IMR-90 (cell line): ENCODE measurements around the gene PIR. TPM values are rescaled to one million over a fixed set of nuclear protein-coding genes. Genes with fewer than 3 reads are reported as not detected.

Experiments
- ATAC-seq: fragments of 200-7000 bp; cut with Tn5 transposase; 2 replicates; pipeline ENCODE4 v1.9.1; 2020; ENCODE audit warnings: low read depth, mild to moderate bottlenecking, moderate library complexity
- BruUV-seq: library from RNA; stranded (reverse); fragments of 400-500 nt; replicated peaks from 2 replicates; lab custom pipeline; 2021; lab: Mats Ljungman, UMichigan
- CTCF ChIA-PET: fragments of 300-600 bp; formaldehyde crosslinking; extraction: SDS; loops from one replicate; lab custom pipeline; 2021; ENCODE audit warnings: antibody characterized with exemption; lab: Yijun Ruan, JAX
- POLR2A ChIA-PET: fragments of 300-600 bp; sonication (Branson Sonifier 250); formaldehyde crosslinking; loops from one replicate; lab custom pipeline; 2022; ENCODE audit warnings: antibody characterized with exemption; ENCODE audit not compliant: unreplicated experiment; lab: Charles Lee
- DNase-seq: peaks from one replicate; pipeline ENCODE4 v3.0.0; 2013
- H2AFZ ChIP-seq: replicated peaks from 2 replicates; pipeline ENCODE3; 2013; ENCODE audit warnings: low read length, mild to moderate bottlenecking; ENCODE audit not compliant: poor library complexity
- H2AK5ac ChIP-seq: 2 replicates; pipeline ENCODE4 v1.6.1; 2013; ENCODE audit warnings: low read depth, low read length, inconsistent platforms
- H2AK9ac ChIP-seq: replicated peaks from 2 replicates; pipeline ENCODE3; 2013; ENCODE audit warnings: mild to moderate bottlenecking, low read depth, low read length, moderate library complexity; ENCODE audit not compliant: poor library complexity
- H2BK120ac ChIP-seq: 2 replicates; pipeline ENCODE4 v1.6.1; 2013; ENCODE audit warnings: low read depth, low read length, inconsistent platforms
- H2BK15ac ChIP-seq: 3 replicates; pipeline ENCODE4 v1.6.1; 2013; ENCODE audit warnings: low read depth, low read length, inconsistent platforms
- H2BK20ac ChIP-seq: 2 replicates; pipeline ENCODE4 v1.6.1; 2013; ENCODE audit warnings: low read depth, mild to moderate bottlenecking, inconsistent platforms, low read length, moderate library complexity
- H2BK5ac ChIP-seq: 2 replicates; pipeline ENCODE4 v1.6.1; 2013; ENCODE audit warnings: mild to moderate bottlenecking, low read depth, low read length, inconsistent platforms; ENCODE audit not compliant: poor library complexity, severe bottlenecking
- H3K14ac ChIP-seq: replicated peaks from 2 replicates; pipeline ENCODE4 v1.6.1; 2013; ENCODE audit warnings: low read depth, low read length, inconsistent platforms
- H3K18ac ChIP-seq: 2 replicates; pipeline ENCODE4 v1.6.1; 2013; ENCODE audit warnings: low read depth, low read length, control low read depth
- H3K23ac ChIP-seq: 2 replicates; pipeline ENCODE4 v1.6.1; 2013; ENCODE audit warnings: low read depth, low read length, inconsistent platforms
- H3K27ac ChIP-seq: 2 replicates; pipeline ENCODE4 v1.5.1; 2013; ENCODE audit warnings: mild to moderate bottlenecking, control low read depth, low read length; ENCODE audit not compliant: insufficient read depth
- H3K27me3 ChIP-seq: 2 replicates; pipeline ENCODE4 v1.6.1; 2013; ENCODE audit warnings: low read length; ENCODE audit not compliant: control insufficient read depth, insufficient read depth
- H3K36me3 ChIP-seq: 2 replicates; pipeline ENCODE4 v1.6.1; 2013; ENCODE audit warnings: low read length, mixed read lengths; ENCODE audit not compliant: control insufficient read depth, insufficient read depth
- H3K4ac ChIP-seq: 2 replicates; pipeline ENCODE4 v1.6.1; 2013; ENCODE audit warnings: low read depth, low read length, inconsistent platforms
- H3K4me1 ChIP-seq: 2 replicates; pipeline ENCODE4 v1.6.1; 2013; ENCODE audit warnings: low read length, mixed read lengths; ENCODE audit not compliant: control insufficient read depth, insufficient read depth
- H3K4me2 ChIP-seq: 2 replicates; pipeline ENCODE4 v1.6.1; 2013; ENCODE audit warnings: low read depth, mild to moderate bottlenecking, control low read depth, low read length, moderate library complexity
- H3K4me3 ChIP-seq: 2 replicates; pipeline ENCODE4 v1.5.1; 2013; ENCODE audit warnings: low read depth, mild to moderate bottlenecking, control low read depth, low read length, moderate library complexity; ENCODE audit not compliant: insufficient read depth
- H3K56ac ChIP-seq: 2 replicates; pipeline ENCODE4 v1.6.1; 2013; ENCODE audit warnings: low read length, inconsistent platforms; ENCODE audit not compliant: insufficient read depth; ENCODE audit errors: extremely low read depth
- H3K79me1 ChIP-seq, 2 experiments: 2 replicates each; pipeline ENCODE4 v1.6.1; 2013; ENCODE audit warnings: low read length in 2 of 2, inconsistent platforms in 1 of 2, low read depth in 1 of 2
- H3K9ac ChIP-seq: 2 replicates; pipeline ENCODE4 v1.6.1; 2013; ENCODE audit warnings: low read depth, low read length, control low read depth
- H3K9me1 ChIP-seq: 2 replicates; pipeline ENCODE4 v1.6.1; 2013; ENCODE audit warnings: low read length, inconsistent platforms; ENCODE audit not compliant: insufficient read depth
- H3K9me3 ChIP-seq: 2 replicates; pipeline ENCODE4 v1.6.1; 2013; ENCODE audit warnings: low read length; ENCODE audit not compliant: control insufficient read depth, insufficient read depth
- H4K20me1 ChIP-seq: 2 replicates; pipeline ENCODE4 v1.6.1; 2013; ENCODE audit warnings: low read length, inconsistent platforms; ENCODE audit not compliant: insufficient read depth
- H4K5ac ChIP-seq: 2 replicates; pipeline ENCODE4 v1.6.1; 2013; ENCODE audit warnings: mild to moderate bottlenecking, low read depth, low read length, control low read depth
- H4K8ac ChIP-seq, 2 experiments: 2 replicates each; pipeline ENCODE4 v1.6.1; 2013; ENCODE audit warnings: low read depth in 2 of 2, low read length in 2 of 2, control low read depth in 1 of 2, inconsistent platforms in 1 of 2
- H4K91ac ChIP-seq: 2 replicates; pipeline ENCODE4 v1.6.1; 2013; ENCODE audit warnings: low read depth, low read length, inconsistent platforms; ENCODE audit not compliant: insufficient read depth
- MXI1 ChIP-seq: IDR thresholded peaks from 2 replicates; pipeline ENCODE4 v1.6.1; 2012; ENCODE audit warnings: low read depth, mild to moderate bottlenecking, low read length, moderate library complexity, borderline replicate concordance
- RCOR1 ChIP-seq: IDR thresholded peaks from 2 replicates; pipeline ENCODE4 v1.6.1; 2012; ENCODE audit warnings: mild to moderate bottlenecking, low read length, improper control_type of control experiment; ENCODE audit not compliant: insufficient replicate concordance
- RFX5 ChIP-seq: IDR thresholded peaks from 2 replicates; pipeline ENCODE4 v1.8.0; 2012; ENCODE audit warnings: low read depth, mild to moderate bottlenecking, low read length, moderate library complexity
- WGBS, 2 experiments: methylation state at CpG; one replicate each; pipeline versions ENCODE4 v1.1.5 to v1.1.7; 2013; ENCODE audit warnings: missing lambda C conversion rate in 2 of 2; ENCODE audit not compliant: insufficient read length in 1 of 2; ENCODE audit errors: extremely low coverage in 2 of 2; 5-methylcytosine and 5-hydroxymethylcytosine counted together
- dilution Hi-C: fragments of 300-500 bp; cut with HindIII; formaldehyde crosslinking; loops from one replicate; pipeline ENCODE4 v1.14.3; 2018; ENCODE audit warnings: low sequenced_read_pairs; ENCODE audit not compliant: unreplicated experiment
- in situ Hi-C: fragments of 300-500 bp; cut with MboI; formaldehyde crosslinking; loops from 3 replicates; pipeline ENCODE4 v1.14.3; 2019; ENCODE audit warnings: low sequenced_read_pairs, inconsistent platforms, mixed read lengths
- intact Hi-C: fragments of 100-400 bp; cut with micrococcal nuclease; formaldehyde crosslinking; loops from 2 replicates; pipeline ENCODE4 v1.10.0; 2022
- polyA plus RNA-seq, 3 experiments: library from polyadenylated mRNA; depleted of rRNA; stranded (reverse); fragments of >200 nt; gene quantifications; 2 replicates each; pipeline ENCODE4 v1.2.3, GENCODE V29; 2012; ENCODE audit warnings: low replicate concordance in 1 of 3
- total RNA-seq: library from RNA; depleted of rRNA; stranded (reverse); fragments of >200 nt; gene quantifications from 2 replicates; pipeline ENCODE4 v1.2.3, GENCODE V29; 2012
- TF ChIP-seq, protein P1 (sequence below): fragments of 150-350 bp; IDR thresholded peaks from 2 replicates; pipeline ENCODE4 v1.6.1; 2016; ENCODE audit warnings: low read depth, mild to moderate bottlenecking, low read length, moderate library complexity, borderline replicate concordance
- TF ChIP-seq, protein P2 (sequence below): conservative IDR thresholded peaks from 2 replicates; pipeline ENCODE4 v1.5.1; 2012; ENCODE audit warnings: mild to moderate bottlenecking, low read depth, low read length, improper control_type of control experiment

Gene PIR
- total and polyA plus RNA-seq, 2 of the 4 experiments (the other 2 are of a cell fraction), result 5.7 to 8.7 TPM

DNA sequence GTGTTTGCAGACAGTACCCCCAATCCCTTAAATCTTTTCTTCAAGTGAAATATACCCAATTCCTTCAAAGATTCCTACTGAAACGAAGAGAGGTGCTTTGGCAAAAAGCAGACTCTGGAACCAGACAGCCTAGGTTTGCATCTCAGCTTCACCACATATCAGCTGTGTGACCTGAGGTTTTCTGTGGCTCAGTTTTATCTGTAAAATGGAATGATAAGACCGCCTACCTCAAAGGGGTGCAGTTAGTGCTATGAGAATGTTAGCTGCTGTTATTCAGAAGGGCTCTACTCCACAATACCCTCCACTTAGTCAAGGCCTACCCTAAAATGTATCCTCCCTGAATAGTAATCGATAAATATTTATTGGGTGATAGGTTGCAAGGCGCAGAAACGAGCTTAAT lies 664 bp downstream of the PIR start:
- peaks cover 3% of the 10 kb centered on the region; the same call in 1 of the 2 replicates for H3K36me3 ChIP-seq
- ChIA-PET CTCF (no interaction called here), POLR2A (no interaction called here)
- DNase-seq, result no peak
- peak overlapping the region; percentile 60 for H3K4me3 ChIP-seq
- peak overlapping the region; percentile 79 for H2BK120ac ChIP-seq
- H3K9me1 ChIP-seq, result no peaks in the 10 kb centered on the region
- H2AFZ ChIP-seq, result no peak overlapping the region
- H4K91ac ChIP-seq, result 0 out of 2 replicates have a peak overlapping the region, but pooled peaks have one; percentile 53
- H4K5ac ChIP-seq, result peak overlapping the region; percentile 41
- H2BK20ac ChIP-seq, result peak overlapping the region; percentile 57
- no peak overlapping the region for H3K56ac ChIP-seq
- peak overlapping the region; percentile 32; the same call in 2 of the 3 replicates for H2BK15ac ChIP-seq
- dilution Hi-C loops, result no loop called here
- no peaks in the 10 kb centered on the region for H3K27me3 ChIP-seq
- whole genome bisulfite sequencing, 2 experiments, result no CpG with 5 or more reads among the region's 5 CpGs
- peak overlapping the region; percentile 63; the same call in 1 of the 2 replicates for H3K27ac ChIP-seq
- no peak for ATAC-seq
- no peaks in the 10 kb centered on the region for H4K20me1 ChIP-seq
- TF ChIP-seq MXI1 (no peak), RFX5 (no peak), RCOR1 (no peak)
- TF ChIP-seq, protein P1, sequence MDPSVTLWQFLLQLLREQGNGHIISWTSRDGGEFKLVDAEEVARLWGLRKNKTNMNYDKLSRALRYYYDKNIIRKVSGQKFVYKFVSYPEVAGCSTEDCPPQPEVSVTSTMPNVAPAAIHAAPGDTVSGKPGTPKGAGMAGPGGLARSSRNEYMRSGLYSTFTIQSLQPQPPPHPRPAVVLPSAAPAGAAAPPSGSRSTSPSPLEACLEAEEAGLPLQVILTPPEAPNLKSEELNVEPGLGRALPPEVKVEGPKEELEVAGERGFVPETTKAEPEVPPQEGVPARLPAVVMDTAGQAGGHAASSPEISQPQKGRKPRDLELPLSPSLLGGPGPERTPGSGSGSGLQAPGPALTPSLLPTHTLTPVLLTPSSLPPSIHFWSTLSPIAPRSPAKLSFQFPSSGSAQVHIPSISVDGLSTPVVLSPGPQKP, result no peak
- TF ChIP-seq, protein P2, sequence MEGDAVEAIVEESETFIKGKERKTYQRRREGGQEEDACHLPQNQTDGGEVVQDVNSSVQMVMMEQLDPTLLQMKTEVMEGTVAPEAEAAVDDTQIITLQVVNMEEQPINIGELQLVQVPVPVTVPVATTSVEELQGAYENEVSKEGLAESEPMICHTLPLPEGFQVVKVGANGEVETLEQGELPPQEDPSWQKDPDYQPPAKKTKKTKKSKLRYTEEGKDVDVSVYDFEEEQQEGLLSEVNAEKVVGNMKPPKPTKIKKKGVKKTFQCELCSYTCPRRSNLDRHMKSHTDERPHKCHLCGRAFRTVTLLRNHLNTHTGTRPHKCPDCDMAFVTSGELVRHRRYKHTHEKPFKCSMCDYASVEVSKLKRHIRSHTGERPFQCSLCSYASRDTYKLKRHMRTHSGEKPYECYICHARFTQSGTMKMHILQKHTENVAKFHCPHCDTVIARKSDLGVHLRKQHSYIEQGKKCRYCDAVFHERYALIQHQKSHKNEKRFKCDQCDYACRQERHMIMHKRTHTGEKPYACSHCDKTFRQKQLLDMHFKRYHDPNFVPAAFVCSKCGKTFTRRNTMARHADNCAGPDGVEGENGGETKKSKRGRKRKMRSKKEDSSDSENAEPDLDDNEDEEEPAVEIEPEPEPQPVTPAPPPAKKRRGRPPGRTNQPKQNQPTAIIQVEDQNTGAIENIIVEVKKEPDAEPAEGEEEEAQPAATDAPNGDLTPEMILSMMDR, result no peak
- intact Hi-C loops, result loop anchor here (10.0 kb wide), 1 partner anchor 182 kb away; no protein-coding TSS in a partner anchor
- peaks cover 2 to 5% of the 10 kb centered on the region in 2 experiments; a peak in 3 of 4 replicates for H3K79me1 ChIP-seq
- peak overlapping the region; percentile 79 for H3K4me2 ChIP-seq
- no peaks in the 10 kb centered on the region for H3K4me1 ChIP-seq
- H2BK5ac ChIP-seq, result peak overlapping the region; percentile 18
- H3K23ac ChIP-seq, result peak overlapping the region; percentile 56
- H2AK5ac ChIP-seq, result no peak overlapping the region
- peak overlapping the region; percentile 38 for H3K14ac ChIP-seq
- peak overlapping the region; percentile 25 to 74; a peak in 3 of 4 replicates for H4K8ac ChIP-seq
- H3K9me3 ChIP-seq, result no peaks in the 10 kb centered on the region
- peak overlapping the region; percentile 61; the same call in 1 of the 2 replicates for H3K9ac ChIP-seq
- in situ Hi-C loops, result loop anchor here (25.0 kb wide), 1 partner anchor 1195 kb away; no protein-coding TSS in a partner anchor
- peak overlapping the region; percentile 47 for H3K18ac ChIP-seq
- no TSS peak for BruUV-seq
- no peak overlapping the region for H2AK9ac ChIP-seq
- H3K4ac ChIP-seq, result peak overlapping the region; percentile 38; the same call in 1 of the 2 replicates
